Right renal cortex interstitium (tissue), 3 donors: ENCODE data around the gene SCD5. TPM values are rescaled to one million over a fixed set of nuclear protein-coding genes. Genes with fewer than 3 reads are reported as not detected.
A peak's percentile ranks its signal among the peaks of the same experiment; 100 is the strongest.

Source experiments
- DNase-seq, 3 donors: peaks; one replicate each; pipeline ENCODE4 v3.0.0-alpha.2; 2013; ENCODE audit warnings: low read depth in 3 of 3, low spot score in 2 of 3
- polyA plus RNA-seq, 3 donors: library from polyadenylated mRNA; unstranded; fragments of 120-200 nt; gene quantifications; one replicate each; pipeline ENCODE4 v1.2.1, GENCODE V29; 2013; ENCODE audit not compliant: insufficient read length in 3 of 3

The SCD5 gene
- polyA plus RNA-seq, 3 donors, result 30.0 to 44.7 (median 38.1) TPM

DNA sequence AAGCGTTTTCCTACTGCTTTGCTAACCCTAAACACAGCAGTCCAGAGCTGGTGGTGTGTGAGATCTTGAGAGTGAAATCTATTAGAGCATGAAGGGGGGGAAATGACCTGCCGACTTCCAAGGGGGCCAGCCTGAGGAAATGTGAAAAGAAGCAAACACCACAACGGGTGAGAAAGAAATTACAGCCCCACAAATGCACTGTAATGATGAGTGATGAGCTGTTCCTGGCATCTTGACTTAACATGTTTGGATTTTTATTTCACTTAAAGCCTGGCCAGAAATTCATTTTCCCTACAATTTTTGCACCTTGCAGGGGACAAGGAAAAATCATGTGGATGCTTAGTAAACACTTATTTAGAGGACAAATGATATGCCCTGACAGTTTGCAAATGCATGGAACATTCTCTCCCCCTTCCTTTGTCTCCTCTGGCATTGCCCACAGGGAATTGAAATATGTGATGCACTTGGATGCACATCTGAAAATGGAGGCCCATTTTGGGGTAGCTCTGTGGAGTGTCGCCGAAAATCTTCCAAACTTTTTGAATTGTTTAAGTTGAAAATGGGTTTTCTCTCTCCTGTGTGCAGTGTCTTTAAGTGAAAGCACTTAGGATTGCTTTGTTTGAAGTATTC lies 152.5 kb downstream of the SCD5 start:
- DNase-seq, result no peak

DNA sequence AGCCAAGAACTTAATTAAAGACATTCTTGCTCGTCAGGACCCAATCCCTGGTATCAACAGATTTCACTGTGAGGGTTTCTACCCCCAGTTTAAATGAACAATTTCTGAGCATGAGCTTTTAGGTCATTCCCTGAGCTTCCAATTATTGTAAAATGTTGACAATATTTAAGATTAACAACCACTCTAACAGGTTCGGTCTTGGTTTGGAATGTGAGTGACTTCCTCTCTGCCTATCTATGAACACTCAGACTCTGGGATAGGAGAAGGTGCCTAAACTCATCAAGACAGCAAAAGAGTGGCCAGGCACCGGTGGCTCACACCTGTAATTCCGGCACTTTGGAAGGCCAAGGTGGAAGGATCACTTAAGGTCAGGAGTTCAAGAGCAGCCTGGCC lies 153.9 kb downstream of the SCD5 start:
- DNase-seq, result no peak

DNA sequence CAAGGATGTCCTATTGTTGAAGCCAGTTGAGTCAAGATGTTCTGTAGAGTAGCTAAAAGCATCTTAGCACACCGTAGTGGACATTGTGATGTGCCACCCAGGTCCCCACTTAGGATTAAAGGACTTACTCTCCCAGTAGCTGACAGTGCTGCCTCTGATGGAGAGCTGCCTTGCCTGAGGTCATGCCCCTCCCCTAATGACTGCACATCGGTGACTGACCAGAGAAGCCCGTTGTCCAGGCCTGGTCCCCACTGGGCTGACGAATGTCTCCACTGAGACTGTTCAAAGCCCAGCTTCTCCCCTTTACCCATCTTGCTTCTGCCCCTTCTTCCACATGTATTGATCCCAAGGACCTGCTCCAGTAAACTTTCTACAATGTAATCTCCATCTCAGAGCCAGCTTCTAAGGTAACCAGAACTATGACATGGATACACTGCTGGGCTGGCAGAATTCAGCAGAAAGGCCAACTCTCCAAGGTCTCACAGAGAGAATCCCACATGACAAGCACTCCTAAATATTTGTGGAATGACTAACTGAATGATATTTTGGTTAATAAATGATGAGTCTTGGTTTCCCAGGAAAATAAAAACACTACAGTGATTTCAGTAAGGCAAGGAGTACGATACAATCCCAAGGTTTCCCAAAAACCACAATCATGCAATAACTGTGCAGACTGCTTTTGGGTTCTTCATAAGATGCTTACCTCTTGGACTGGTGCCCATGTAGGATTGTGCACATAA lies 154.4 kb downstream of the SCD5 start:
- DNase-seq, result no peak

DNA sequence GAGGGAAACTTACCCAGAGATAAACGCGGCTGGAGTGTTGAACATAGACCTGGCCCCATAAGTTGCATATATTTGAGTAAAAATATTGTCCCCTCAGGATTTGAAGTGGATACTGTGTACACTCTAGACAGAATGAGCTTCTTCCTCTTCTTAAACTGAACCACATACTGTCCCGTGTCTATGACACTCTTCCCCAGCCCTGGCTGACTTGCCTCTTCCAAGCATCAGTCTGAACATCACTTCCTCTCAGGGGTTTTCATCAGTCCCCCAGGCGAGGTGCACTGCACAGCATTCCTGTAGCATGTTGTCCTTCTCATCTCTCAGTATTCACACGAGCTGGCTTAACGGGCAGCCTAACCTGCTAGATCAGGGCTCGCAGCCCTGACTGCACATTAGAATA lies 156.3 kb downstream of the SCD5 start:
- DNase-seq, result no peak

DNA sequence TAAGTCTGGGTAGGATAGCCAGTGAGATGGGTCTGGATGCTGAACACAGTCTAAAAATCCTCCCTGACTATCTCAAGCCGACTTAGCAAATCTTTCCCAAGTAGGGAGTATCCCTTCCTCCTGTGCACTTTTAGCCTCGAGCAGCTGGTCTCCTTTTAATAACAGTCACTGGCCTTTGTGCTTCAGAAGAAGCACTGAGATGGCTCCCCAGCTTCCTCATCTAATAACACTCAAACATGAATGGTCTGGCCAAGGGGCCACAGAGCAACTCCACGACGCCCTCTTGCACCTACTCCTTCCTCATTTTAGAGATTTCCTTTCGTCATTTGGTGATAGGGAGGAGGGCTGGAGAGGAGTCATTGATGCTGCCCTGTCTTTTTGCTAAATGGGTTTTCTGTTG lies 158.1 kb downstream of the SCD5 start:
- DNase-seq, result no peak

DNA sequence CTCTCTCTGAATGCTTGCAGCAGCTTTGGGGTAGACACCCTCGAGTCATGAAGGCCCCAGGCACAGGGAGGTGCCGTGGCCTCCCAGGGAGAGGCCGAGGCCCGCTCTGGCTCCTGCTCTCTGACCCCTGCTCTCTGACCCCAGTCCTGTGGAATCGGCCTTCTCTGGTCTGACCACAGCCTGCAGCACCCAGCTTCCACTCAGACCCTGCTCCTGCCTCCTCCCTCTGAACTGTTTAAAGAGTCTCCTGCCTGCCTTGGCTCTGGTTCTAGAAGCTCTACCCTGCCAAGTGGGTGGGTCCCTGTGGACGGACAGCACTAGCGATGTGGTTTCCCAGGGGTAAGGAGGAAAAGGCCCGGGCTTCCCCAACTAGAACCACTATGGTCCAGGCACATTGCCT lies 158.6 kb downstream of the SCD5 start:
- no peak for DNase-seq

DNA sequence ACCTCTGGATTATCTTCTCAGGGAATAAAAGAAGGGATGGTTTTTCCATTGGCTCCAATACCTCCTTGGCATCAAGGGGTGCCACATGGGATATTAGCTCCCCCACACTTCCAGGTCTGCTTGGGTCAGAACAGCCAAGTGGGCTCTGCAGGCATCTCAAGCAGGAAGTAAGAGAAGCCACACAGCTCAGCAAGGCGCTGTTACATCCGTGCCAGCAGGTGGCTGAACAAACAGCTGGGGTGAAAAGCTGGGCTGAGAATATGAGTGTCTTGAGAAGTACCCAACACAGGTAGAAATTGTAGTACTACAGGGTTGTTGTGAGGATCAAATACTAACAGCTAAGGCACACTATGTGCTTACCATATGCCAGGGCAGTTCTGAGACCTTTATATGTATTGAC lies 160.1 kb downstream of the SCD5 start:
- no peak for DNase-seq

DNA sequence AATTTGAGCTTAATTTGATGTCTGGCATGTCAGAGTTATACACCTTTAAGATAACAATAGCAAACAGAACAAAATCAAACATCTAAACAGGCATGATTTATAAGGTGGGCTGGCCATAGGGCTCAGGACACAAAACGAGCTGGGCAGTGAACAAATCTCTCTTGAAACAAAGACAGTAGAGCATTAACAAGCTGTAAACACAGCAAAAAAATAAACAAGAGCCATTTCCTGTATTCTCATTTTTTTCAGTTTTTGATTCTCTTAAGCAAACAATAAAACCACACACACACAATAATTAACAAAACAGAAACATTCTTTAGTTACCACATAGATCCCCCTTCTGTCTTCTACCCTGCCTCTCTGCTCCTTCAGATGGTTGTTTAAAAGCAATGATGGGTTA lies 168.5 kb downstream of the SCD5 start:
- DNase-seq, result no peak

DNA sequence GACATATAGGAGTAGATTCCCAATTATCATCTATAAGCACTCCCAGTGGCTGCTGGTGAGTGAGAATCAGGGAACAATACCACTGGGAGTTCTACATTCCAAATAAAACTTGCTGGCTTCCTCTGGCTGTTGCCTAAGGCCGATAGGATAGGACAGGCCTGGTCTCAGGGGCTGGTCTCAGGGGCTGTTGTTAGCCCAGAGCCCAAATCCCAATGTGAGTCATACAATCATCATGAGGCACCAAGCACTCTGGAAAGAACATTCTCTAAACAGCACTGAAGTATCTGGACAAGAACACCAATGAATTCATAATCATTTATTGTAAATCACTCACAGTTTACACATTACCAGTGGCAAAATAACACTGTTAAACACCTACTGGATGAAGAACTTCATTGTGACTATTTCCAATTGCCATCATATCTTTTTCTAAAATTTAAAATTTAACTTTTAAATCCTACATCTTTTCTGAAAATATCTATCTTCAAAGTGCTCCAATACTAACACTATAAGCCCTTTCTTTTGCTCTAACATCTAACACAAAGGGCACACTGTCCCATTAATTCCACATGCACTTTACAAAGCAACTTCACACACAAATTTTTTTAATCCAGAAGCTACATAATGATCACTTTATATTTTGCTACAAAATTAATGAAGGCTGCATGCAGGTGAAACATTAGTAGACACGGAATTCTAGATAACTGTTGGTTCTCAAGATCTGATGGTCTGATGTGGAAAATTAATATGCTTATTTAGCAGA lies 169.2 kb downstream of the SCD5 start:
- no peak for DNase-seq

DNA sequence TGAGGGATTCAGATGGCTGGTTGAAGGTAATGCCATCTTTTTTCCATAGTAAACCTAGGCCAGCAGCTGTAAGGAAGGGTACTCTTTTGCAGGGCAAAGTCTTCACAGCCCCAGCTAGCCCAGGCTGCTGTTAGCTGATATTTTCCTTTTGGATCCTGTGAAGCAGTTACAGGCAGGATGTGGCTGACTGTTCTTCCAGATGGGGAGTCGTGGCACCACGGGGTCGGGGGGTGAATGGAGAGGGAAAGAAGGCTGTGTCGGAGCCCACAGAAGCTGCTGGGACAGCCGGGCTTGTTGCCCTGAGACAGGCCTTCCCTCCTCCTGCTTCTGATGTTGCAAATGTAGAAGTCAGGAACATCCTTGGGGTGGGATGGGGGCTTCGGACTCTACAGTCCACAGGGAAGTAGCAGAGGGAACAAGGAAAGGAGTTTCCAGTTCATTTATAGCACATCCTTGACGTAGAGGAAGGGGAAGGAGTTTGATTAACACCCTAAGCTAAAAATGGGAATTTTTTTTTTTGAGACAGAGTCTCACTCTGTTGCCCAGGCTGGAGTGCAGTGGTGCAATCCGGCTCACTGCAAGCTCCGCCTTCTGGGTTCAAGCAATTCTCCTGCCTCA lies 172.2 kb downstream of the SCD5 start:
- no peak for DNase-seq

DNA sequence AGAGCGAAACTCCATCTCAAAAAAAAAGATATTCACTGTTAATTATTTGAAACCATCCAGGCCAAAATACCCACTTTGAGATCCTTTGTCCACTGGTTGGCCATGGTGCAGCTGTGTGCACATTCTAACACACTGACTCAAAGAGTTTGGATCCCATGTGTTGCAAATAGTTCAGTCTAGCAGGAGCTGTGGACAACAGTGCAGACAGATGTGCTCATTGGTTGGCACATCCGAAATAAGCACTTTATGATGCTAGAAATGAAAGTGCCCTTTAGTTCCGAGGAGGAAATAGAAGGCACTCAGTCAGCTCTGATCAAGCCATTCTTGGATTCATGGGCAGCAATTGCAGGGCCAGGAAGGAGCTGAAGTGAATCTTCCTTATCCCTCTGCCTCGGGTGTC lies 173.8 kb downstream of the SCD5 start:
- no peak for DNase-seq

DNA sequence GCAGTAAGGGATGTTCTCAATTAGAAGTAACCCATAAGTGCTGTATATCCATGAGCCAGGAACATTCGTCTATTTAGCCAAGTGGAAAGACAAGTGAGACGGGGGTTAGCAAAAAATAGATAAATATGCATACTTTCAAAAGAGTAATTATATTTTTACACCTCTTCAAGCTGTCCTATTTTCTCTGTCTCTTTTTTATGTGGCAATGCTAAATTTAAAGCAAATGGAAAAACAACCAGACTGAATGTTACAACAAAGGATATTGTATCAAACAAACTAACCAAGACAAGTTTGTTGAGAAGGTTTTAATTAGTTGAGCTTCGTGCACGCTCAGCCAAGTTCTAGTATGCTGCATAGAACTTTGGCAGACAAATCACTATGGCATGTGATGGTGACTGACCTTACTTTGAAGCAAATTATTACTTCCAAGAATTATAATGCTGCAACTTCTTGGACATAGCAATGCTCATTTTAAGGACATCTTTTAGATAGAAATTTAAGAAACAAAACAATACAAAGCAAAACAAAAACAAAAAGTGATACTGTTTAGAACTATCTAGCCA lies 175.4 kb downstream of the SCD5 start:
- DNase-seq, result no peak

DNA sequence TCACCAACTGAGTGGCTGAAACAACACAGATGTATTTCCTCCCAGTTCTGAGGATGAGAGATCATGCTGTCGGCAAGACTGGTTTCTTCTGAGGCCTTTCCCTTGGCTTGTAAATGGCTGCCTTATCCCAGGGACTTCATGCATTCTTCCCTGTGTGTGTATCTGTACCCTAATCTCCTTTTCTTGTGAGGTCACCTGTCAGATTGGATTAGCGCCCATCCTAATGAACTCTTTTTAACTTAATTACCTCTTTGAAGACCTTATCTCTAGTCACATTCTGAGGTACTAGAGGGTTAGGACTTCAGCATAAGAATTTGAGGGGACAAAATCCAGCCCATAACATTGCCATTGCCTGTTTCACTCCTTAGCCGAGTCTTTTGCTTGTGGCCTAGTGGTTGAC lies 177.3 kb downstream of the SCD5 start:
- no peak for DNase-seq

DNA sequence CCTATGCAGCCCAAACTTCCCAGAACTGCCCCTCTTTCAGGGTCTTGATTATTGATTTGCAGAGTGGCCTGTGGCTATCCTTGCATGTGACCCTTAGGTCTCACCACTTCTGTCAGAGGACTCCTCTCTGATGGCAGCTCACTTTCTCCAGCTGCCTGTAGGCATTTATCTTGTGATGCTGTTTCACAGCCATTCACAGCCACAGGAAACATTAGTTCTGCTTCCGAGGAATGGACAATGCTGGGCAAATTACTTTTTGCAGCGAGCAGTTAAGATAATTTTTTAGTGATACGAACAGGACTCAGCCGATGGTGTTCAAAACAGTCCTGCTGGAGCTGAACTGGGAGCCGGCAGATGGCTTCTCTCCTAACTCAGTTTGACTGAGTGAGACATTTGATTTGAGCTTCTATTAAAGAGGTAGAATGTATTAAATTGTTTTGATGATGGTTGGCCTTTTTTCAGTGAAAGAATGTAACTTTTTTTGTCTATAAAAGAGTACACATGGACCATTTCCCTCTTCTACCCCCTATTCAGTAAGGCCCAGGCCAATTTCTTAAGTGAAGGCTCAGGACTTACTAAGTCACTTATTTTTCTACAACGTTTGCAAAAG lies 178.4 kb downstream of the SCD5 start:
- no peak for DNase-seq

DNA sequence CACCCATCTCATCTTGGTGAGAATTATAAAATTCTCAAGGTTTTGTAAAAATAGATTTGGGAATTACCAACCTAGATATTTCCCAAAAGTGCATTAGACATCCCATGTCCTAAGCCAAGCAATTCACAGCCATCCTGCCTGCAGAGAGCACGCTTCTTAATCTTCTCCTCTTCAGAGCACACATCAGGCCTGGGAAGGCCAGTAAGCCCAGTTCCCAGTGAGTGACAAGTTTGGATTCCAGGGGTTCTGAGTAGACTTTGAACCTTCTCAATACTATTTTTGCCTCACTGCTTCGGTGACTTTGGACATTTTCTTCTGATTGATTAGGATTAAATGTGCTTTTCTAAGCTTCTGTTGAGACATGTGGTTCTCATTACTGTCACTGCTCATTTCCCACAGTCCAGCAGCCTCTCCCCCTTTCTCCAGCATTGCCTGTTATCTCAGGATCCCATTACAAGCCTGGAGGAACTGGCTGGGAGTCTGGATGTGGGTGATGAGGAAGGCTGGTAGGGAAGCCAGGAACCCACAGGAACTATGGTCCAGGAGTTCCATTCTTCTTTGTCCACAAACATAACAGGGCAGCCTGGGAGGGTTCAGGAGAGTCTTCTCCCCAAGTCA lies 180.4 kb downstream of the SCD5 start:
- peak in 2 of 3 donors; percentile 23 to 33 for DNase-seq

DNA sequence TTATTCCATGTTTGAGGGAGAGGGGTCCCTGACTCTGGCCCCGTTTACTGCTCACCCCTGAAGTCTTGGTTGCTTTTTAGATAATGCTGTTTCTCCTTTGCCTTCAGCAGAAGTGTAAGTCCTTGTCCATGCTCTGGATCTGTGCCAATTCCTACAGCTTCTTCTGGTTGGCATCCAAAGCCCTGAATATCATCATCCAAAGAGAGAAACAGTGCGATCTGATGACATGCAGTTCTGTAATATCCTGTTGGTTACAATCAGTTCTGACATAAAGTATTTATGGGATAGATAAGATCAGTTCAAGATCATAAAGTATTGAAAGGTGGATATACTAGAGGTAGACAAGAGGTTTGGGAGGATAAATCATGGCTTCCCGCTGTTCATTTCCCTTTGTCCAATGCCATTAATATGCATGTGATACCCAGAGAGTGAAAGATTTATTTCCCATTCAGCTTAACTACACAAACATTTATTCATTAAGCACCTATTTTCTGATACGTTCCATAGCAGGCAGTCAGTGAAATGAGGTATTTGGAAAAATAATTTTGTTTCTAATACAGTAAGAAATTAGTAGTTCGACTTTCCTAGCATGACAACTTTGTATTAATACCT lies 183.7 kb downstream of the SCD5 start:
- no peak for DNase-seq

DNA sequence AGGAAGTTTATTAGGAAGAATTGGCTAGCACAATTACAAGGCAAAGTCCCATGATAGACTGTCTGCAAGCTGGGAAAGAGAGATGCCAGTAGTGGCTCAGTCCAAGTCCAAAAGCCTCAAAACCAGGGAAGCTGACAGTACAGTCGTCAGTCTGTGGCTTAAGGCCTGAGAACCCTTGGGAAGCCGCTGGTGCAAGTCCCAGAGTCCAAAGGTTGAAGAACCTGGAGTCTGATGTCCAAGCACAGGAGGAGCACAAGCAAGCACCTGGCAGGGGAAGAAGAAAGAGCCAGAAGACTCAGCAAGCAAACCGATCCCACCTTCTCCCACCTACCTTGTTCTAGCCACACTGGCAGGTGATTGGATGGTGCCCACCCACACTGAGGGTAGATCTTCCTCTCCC lies 185.5 kb downstream of the SCD5 start:
- DNase-seq, result no peak

DNA sequence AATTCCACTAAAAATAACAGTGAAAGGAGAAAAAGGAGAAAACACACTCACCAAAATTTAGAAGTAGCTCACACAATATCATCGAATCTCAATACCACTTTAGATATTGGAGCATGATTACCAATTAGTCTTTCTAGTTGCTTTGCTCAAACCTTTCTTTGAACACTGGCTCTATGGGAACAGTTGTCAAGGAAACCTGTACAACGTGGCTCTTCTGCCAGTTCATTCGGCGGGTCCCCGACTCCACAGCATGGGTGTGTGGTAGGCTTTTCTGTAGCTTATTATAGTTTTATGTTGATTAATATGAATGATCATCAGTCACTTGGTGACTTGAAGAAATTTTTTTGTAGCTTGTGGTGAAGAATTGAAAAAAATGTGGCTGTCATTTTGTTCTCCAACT lies 186.6 kb downstream of the SCD5 start:
- no peak for DNase-seq

DNA sequence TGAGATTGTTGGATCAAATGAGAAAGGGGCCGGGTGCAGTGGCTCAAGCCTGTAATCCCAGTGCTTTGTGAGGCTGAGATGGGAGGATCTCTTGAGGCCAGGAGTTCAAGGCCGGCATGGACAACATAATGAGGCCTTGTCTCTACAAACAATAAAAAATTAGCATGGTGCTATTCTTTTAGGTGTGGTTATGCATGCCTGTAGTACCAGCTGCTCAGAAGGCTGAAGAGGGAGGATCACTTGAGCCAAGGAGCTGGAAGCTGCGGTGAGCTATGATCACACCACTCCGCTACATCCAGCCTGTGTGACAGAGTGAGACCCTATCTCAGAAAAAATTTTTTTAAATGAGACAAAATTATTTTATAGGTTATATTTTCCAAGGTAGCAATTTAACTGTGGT lies 187.1 kb downstream of the SCD5 start:
- DNase-seq, result no peak

DNA sequence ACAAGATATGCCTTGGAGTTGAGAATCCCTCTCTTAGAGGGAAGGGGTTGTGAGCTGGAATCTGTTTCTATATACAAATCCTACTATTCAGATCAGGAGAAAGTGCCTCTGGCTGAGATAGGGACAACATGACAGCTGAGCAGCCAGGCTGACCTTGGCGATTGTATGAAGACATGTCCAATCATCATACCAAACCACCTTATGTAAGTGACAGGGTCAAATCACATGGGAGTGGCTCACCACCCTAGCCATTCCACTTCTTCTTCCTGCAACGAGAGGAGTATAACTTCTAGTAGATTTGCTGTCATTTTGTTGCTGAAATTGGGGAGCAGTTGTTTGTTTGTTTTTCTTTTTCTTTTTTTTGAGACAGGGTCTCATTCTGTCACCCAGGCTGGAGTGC lies 188.6 kb downstream of the SCD5 start:
- no peak for DNase-seq
